Measurements from ENCODE around the gene SYCP2L. TPM values are rescaled to one million over a fixed set of nuclear protein-coding genes. Genes with fewer than 3 reads are reported as not detected.

SYCP2L gene
- total and polyA plus RNA-seq, 2 of the 8 experiments (the other 6 are each of a cell fraction or from before 2014, with no cell fraction given), result 1.7 to 4.2 TPM

DNA sequence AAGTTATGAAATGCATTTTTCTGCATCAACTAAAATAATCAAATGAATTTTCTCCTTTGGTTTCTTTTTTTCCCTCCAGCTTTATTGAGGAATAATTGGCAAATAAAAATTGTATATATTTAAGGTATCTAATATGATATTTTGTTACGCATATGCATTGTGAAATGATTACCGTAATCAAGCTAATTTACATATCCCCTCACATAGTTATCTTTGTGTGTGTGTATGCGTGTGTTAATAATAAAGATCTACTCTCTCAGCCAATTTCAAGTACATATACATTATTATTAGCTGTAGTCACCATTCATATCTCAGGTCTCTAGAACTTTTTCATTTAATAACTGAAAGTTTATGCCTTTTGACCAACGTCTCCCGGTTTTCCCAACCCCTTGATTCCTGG, 61.1 kb downstream of the SYCP2L start:
- H3K4me1 ChIP-seq (replicated peaks in 1 of 4; ENCODE audit: control insufficient read depth in 3 of 4, insufficient read depth in 4 of 4, low read length in 3 of 4), result no peaks in the 10 kb centered on the region
- no peak overlapping the region for H2AFZ ChIP-seq (ENCODE audit: low read length)
- H2BK120ac ChIP-seq (replicated peaks; ENCODE audit: low read depth, low read length), result no peak overlapping the region
- no peak overlapping the region for H3K9ac ChIP-seq (replicated peaks in 1 of 4; ENCODE audit: extremely low read depth in 1 of 4, low read depth in 3 of 4, low read length in 3 of 4)
- no peak overlapping the region for H2BK20ac ChIP-seq (ENCODE audit: low read length)
- H2BK5ac ChIP-seq (ENCODE audit: low read depth, low read length), result no peak overlapping the region
- CTCF ChIA-PET (ENCODE audit: partially characterized antibody), result interaction anchor here (0.6 kb wide), 1 partner anchor 247 kb away, joined by 3 read pairs; no protein-coding TSS in a partner anchor
- no peak overlapping the region for H4K91ac ChIP-seq (replicated peaks; ENCODE audit: insufficient read length, low read length)
- H3K14ac ChIP-seq (ENCODE audit: insufficient read length), result no peak overlapping the region
- H4K8ac ChIP-seq (ENCODE audit: extremely low read depth, insufficient read depth, low read length), result no peak overlapping the region
- no peak overlapping the region for H3K4ac ChIP-seq (replicated peaks; ENCODE audit: insufficient read length, low read depth, low read length)
- H3K79me1 ChIP-seq (ENCODE audit: low read depth, low read length), result no peaks in the 10 kb centered on the region
- H3K36me3 ChIP-seq (ENCODE audit: control insufficient read depth in 2 of 4, insufficient read depth in 4 of 4, low read length in 3 of 4), result no peaks in the 10 kb centered on the region
- H3K18ac ChIP-seq (ENCODE audit: extremely low read depth, low read length), result no peak overlapping the region
- no peak overlapping the region for H3K56ac ChIP-seq (replicated peaks; ENCODE audit: insufficient read length, low read depth, low read length)
- H3K23ac ChIP-seq (ENCODE audit: insufficient read length), result no peak overlapping the region
- H3K79me2 ChIP-seq (ENCODE audit: control insufficient read depth in 1 of 2, insufficient read depth in 2 of 2, low read length in 2 of 2), result no peaks in the 10 kb centered on the region
- H2AK5ac ChIP-seq (ENCODE audit: low read depth, low read length), result no peak overlapping the region
- WGBS, 2 experiments (ENCODE audit: extremely low coverage in 1 of 2, insufficient coverage in 1 of 2, insufficient read length in 1 of 2, insufficient replicate concordance in 2 of 2, low coverage in 1 of 2, low lambda C conversion rate in 2 of 2, missing lambda C conversion rate in 1 of 2), result 92% methylated on average over 5 of the region's 5 CpGs; no CpG with 5 or more reads in 1 of the 2 experiments
- no peak overlapping the region for H2BK15ac ChIP-seq (ENCODE audit: low read length)
- POLR2A ChIA-PET (ENCODE audit: partially characterized antibody), result no interaction called here
- H3K27me3 ChIP-seq (replicated peaks in 1 of 4; ENCODE audit: control insufficient read depth in 3 of 4, extremely low read depth in 1 of 4, insufficient read depth in 3 of 4, low read length in 3 of 4), result no peaks in the 10 kb centered on the region
- DNase-seq (ENCODE audit: low read depth in 1 of 2, low spot score in 2 of 2) (no peak), FAIRE-seq (no peak)
- H4K5ac ChIP-seq (ENCODE audit: insufficient read length, low read depth, low read length), result no peak overlapping the region
- H2BK12ac ChIP-seq (ENCODE audit: low read depth, low read length), result no peak overlapping the region
- H4K20me1 ChIP-seq (replicated peaks in 1 of 2; ENCODE audit: control insufficient read depth in 1 of 2, insufficient read depth in 2 of 2, low read length in 2 of 2), result no peaks in the 10 kb centered on the region
- no peak overlapping the region for H3K27ac ChIP-seq (ENCODE audit: low read depth, low read length)
- H3K4me2 ChIP-seq (ENCODE audit: insufficient read depth in 1 of 2, low read depth in 2 of 2, low read length in 2 of 2), result no peak overlapping the region
- H3K9me3 ChIP-seq (ENCODE audit: insufficient read depth in 2 of 2, low read depth in 1 of 2, low read length in 1 of 2), result no peaks in the 10 kb centered on the region
- H3K4me3 ChIP-seq (ENCODE audit: extremely low read depth in 1 of 4, insufficient read depth in 2 of 4, low read depth in 3 of 4, low read length in 4 of 4), result no peak overlapping the region
- H3K23me2 ChIP-seq (ENCODE audit: low read depth, low read length), result no peaks in the 10 kb centered on the region
- TF ChIP-seq RNF2 (IDR thresholded peaks at IDR 0.05; ENCODE audit: borderline replicate concordance, low read depth, low read length, missing control alignments, poor library complexity, severe bottlenecking), result no peak
- TF ChIP-seq RFX5 (IDR thresholded peaks at IDR 0.05; ENCODE audit: borderline replicate concordance, low read depth, low read length), result no peak
- no peak for TF ChIP-seq HDAC2 (IDR thresholded peaks at IDR 0.05; ENCODE audit: borderline replicate concordance in 1 of 2, low read depth in 2 of 2, low read length in 2 of 2)
- no peak for TF ChIP-seq CEBPB (IDR thresholded peaks at IDR 0.05; ENCODE audit: low read depth, low read length)
- TF ChIP-seq PHF8 (conservative IDR thresholded peaks at IDR 0.05; ENCODE audit: low read depth, low read length), result no peak
- no peak for TF ChIP-seq CHD1 (IDR thresholded peaks at IDR 0.05; ENCODE audit: low read depth, low read length)
- no peak for TF ChIP-seq CHD2 (IDR thresholded peaks at IDR 0.05; ENCODE audit: low read length)
- TF ChIP-seq POLR2A (IDR thresholded peaks at IDR 0.05; ENCODE audit: control extremely low read depth in 1 of 2, low read depth in 2 of 2, low read length in 2 of 2), result no peak
- no peak for TF ChIP-seq POU5F1 (IDR thresholded peaks at IDR 0.05; ENCODE audit: low read depth, low read length)
- TF ChIP-seq KDM5A (IDR thresholded peaks at IDR 0.05; ENCODE audit: low read length), result no peak
- TF ChIP-seq, protein P1, sequence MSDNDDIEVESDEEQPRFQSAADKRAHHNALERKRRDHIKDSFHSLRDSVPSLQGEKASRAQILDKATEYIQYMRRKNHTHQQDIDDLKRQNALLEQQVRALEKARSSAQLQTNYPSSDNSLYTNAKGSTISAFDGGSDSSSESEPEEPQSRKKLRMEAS (IDR thresholded peaks at IDR 0.05), result no peak
- TF ChIP-seq YY1 (IDR thresholded peaks at IDR 0.05; ENCODE audit: low read depth, low read length), result no peak
- TF ChIP-seq KDM4A (IDR thresholded peaks at IDR 0.05; ENCODE audit: low read depth, low read length, severe bottlenecking), result no peak
